MCF 10A (cell line): ENCODE data around the gene ANKIB1. TPM values are rescaled to one million over a fixed set of nuclear protein-coding genes. Genes with fewer than 3 reads are reported as not detected.

Source experiments
- BruUV-seq: library from RNA; stranded (reverse); fragments of 400-500 nt; replicated peaks from 2 replicates; lab custom pipeline; 2021; lab: Mats Ljungman, UMichigan
- CTCF ChIA-PET: fragments of 300-600 bp; sonication (Branson Sonifier 250); formaldehyde crosslinking; extraction: SDS; loops from one replicate; lab custom pipeline; 2021; ENCODE audit warnings: antibody characterized with exemption, inconsistent platforms; lab: Yijun Ruan, JAX
- POLR2A ChIA-PET: fragments of 300-600, 350-650 bp; sonication (Branson Sonifier 250); formaldehyde crosslinking; extraction: SDS; loops from one replicate; lab custom pipeline; 2020; ENCODE audit warnings: antibody characterized with exemption, inconsistent platforms; lab: Yijun Ruan, JAX
- DNase-seq: peaks from one replicate; pipeline ENCODE4 v3.0.0-alpha.2; 2018; ENCODE audit not compliant: unreplicated experiment
- H3K27ac Mint-ChIP-seq: one replicate; pipeline ENCODE4 v1.8.0; 2022; ENCODE audit warnings: mild to moderate bottlenecking, low read depth, mixed read lengths; ENCODE audit not compliant: unreplicated experiment
- H3K27me3 Mint-ChIP-seq: one replicate; pipeline ENCODE4 v1.8.0; 2022; ENCODE audit warnings: mixed read lengths; ENCODE audit not compliant: insufficient read depth, unreplicated experiment
- H3K36me3 Mint-ChIP-seq: one replicate; pipeline ENCODE4 v1.8.0; 2022; ENCODE audit warnings: mild to moderate bottlenecking, moderate library complexity, mixed read lengths; ENCODE audit not compliant: insufficient read depth, unreplicated experiment
- H3K4me1 Mint-ChIP-seq: one replicate; pipeline ENCODE4 v1.8.0; 2022; ENCODE audit warnings: mixed read lengths; ENCODE audit not compliant: insufficient read depth, unreplicated experiment
- H3K4me3 Mint-ChIP-seq: one replicate; pipeline ENCODE4 v1.8.0; 2022; ENCODE audit warnings: mild to moderate bottlenecking, moderate library complexity, mixed read lengths; ENCODE audit not compliant: unreplicated experiment
- H3K9me3 Mint-ChIP-seq: one replicate; pipeline ENCODE4 v1.8.0; 2022; ENCODE audit warnings: mixed read lengths; ENCODE audit not compliant: unreplicated experiment
- intact Hi-C: fragments of 100-400 bp; cut with micrococcal nuclease; formaldehyde crosslinking; loops from 2 replicates; pipeline ENCODE4 v1.14.1; 2022
- total RNA-seq: library from RNA; stranded (reverse); gene quantifications from 2 replicates; pipeline ENCODE4 v1.2.3, GENCODE V29; 2022
- TF ChIP-seq, protein P1 (sequence below): fragments of 200-600 bp; IDR thresholded peaks from one replicate; pipeline ENCODE4 v1.8.0; 2022; ENCODE audit warnings: antibody characterized with exemption, mild to moderate bottlenecking; ENCODE audit not compliant: unreplicated experiment

Gene ANKIB1
- total RNA-seq, 1 experiment from 2014 or later = 33.0 TPM

DNA sequence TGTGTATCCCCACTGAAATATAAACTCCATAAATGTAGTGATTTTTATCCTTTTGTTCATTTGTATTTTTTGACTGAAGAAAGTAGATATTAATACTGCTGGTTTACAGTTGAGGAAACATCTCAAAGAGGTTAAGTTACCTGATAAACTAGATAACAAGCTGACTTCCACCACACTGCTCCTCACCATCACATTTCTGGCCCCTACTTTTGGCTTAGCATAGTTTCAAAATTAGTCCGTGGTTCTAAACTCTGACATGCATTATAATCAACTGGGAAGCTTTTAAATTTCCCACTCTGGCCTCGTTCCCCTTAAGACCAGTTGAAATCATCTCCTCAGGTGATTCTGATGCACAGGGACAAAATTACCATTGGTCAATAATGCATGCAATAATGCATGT, 43.5 kb downstream of the ANKIB1 start:
- TF ChIP-seq, protein P1, sequence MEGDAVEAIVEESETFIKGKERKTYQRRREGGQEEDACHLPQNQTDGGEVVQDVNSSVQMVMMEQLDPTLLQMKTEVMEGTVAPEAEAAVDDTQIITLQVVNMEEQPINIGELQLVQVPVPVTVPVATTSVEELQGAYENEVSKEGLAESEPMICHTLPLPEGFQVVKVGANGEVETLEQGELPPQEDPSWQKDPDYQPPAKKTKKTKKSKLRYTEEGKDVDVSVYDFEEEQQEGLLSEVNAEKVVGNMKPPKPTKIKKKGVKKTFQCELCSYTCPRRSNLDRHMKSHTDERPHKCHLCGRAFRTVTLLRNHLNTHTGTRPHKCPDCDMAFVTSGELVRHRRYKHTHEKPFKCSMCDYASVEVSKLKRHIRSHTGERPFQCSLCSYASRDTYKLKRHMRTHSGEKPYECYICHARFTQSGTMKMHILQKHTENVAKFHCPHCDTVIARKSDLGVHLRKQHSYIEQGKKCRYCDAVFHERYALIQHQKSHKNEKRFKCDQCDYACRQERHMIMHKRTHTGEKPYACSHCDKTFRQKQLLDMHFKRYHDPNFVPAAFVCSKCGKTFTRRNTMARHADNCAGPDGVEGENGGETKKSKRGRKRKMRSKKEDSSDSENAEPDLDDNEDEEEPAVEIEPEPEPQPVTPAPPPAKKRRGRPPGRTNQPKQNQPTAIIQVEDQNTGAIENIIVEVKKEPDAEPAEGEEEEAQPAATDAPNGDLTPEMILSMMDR = no peak
- Mint-ChIP-seq H3K9me3 (peaks cover 6% of the 10 kb centered on the region), H3K4me3 (no peak overlapping the region), H3K36me3 (peaks cover 4% of the 10 kb centered on the region), H3K27ac (no peak overlapping the region), H3K27me3 (no peaks in the 10 kb centered on the region), H3K4me1 (peaks cover 14% of the 10 kb centered on the region)
- no peak for DNase-seq
- POLR2A ChIA-PET = interaction anchor here (0.9 kb wide), 1 partner anchor 9 kb away, joined by 4 read pairs; no protein-coding TSS in a partner anchor
- intact Hi-C loops = no loop called here
- CTCF ChIA-PET = interaction anchor here (0.6 to 1.0 kb wide), 3 partner anchors 9 to 440 kb away, joined by 3 to 4 read pairs (median 3); no protein-coding TSS in a partner anchor
- no TSS peak for BruUV-seq

DNA sequence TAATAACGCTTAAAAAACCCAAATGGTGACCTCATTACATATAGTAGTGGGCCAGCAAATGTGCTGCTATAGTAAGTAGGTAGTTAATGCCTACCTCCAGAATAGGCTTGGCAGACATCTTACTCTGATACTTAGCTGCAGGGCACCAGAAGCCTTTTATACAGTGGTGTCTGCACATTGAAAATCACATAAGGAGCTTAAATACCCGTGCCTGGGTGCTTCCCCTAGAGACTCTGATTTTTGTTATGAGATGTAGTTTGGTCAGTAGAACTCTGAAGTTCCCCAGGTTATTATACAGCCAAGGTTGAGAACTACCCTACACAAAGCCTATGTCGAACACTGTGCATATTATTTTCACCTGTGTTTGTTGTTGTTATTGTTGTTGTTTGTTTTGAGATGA, 47.2 kb downstream of the ANKIB1 start:
- Mint-ChIP-seq H3K27ac (peak overlapping the region; percentile 17), H3K27me3 (no peaks in the 10 kb centered on the region), H3K4me1 (peaks cover 14% of the 10 kb centered on the region), H3K36me3 (peaks cover 8% of the 10 kb centered on the region), H3K9me3 (peaks cover 6% of the 10 kb centered on the region), H3K4me3 (no peak overlapping the region)
- ChIA-PET CTCF (interaction anchor here (0.6 to 1.0 kb wide), 3 partner anchors 11 to 154 kb away, joined by 3 read pairs; partner anchors contain the start of gene GATAD1), POLR2A (interaction anchor here (0.7 to 1.3 kb wide), 2 partner anchors 11 to 12 kb away, joined by 3 to 6 read pairs; no protein-coding TSS in a partner anchor)
- TF ChIP-seq, protein P1 = no peak
- no TSS peak for BruUV-seq
- intact Hi-C loops = no loop called here
- DNase-seq = no peak

DNA sequence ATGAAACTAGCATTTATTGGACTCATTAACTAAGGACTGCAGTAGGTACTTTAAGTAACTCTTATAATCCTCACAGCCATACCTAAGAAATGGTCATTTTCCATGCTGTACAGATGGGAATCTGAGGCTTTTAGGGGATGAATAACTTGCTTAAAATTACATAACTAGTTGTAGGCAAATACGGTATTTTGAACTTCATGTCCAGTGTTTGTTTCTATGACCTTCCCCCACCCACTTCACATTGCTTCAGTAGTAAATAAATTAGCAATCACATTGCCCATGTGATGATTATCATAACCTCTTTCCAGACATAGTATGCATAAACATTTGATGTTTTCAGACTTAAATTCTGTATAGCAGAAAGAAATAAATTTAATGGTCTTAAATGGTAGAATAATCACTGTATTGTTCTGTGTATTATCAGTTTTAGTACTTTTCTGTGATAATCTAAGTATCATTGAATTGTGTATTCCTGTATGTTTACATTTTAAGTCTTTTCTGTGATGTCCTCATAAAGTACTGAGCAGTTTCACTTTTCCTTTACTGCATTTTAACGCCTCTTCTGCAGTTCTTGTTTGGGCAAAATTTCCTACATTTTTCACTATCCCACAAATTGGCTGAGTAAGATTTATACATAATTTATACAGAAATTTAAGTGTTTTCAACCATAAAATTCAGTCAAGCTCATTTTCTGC, 48.3 kb downstream of the ANKIB1 start:
- intact Hi-C loops = no loop called here
- DNase-seq = no peak
- H3K27me3 Mint-ChIP-seq = no peaks in the 10 kb centered on the region
- no TSS peak for BruUV-seq
- peak overlapping the region; percentile 17 for H3K27ac Mint-ChIP-seq
- H3K4me3 Mint-ChIP-seq = no peak overlapping the region
- ChIA-PET POLR2A (interaction anchor here (1.1 to 1.3 kb wide), 2 partner anchors 14 to 48 kb away, joined by 5 to 6 read pairs; partner anchors contain the start of genes ANKIB1 and KRIT1), CTCF (no interaction called here)
- peaks cover 6% of the 10 kb centered on the region for H3K36me3 Mint-ChIP-seq
- TF ChIP-seq, protein P1 = no peak
- peaks cover 6% of the 10 kb centered on the region for H3K9me3 Mint-ChIP-seq
- peaks cover 14% of the 10 kb centered on the region for H3K4me1 Mint-ChIP-seq

DNA sequence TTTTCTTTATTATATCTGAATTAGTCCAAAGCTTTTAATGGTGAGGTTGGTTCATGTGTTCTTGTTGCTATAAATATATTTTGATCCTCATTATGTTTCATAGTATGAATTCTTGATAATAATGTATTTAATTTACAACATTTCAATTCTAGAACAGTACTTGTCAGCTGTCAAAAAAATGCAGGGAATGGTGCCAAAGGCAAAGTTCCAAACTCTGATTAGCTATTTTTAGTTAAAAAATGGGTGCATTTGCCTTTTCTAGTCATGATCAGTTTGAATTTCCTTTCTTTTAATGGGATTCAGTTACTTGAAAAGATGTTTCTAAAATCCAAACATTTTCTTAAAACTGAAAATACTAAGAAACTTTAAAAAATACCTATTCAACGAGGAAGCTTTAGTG, 49.6 kb downstream of the ANKIB1 start:
- intact Hi-C loops = no loop called here
- BruUV-seq = no TSS peak
- Mint-ChIP-seq H3K4me3 (no peak overlapping the region), H3K9me3 (peaks cover 4% of the 10 kb centered on the region), H3K4me1 (peaks cover 14% of the 10 kb centered on the region), H3K36me3 (peaks cover 6% of the 10 kb centered on the region), H3K27me3 (no peaks in the 10 kb centered on the region), H3K27ac (no peak overlapping the region)
- CTCF ChIA-PET = no interaction called here
- TF ChIP-seq, protein P1 = no peak
- POLR2A ChIA-PET = interaction anchor here (0.9 to 1.1 kb wide), 3 partner anchors 10 to 112 kb away, joined by 3 to 5 read pairs (median 5); partner anchors contain the start of genes ANKIB1 and KRIT1
- DNase-seq = no peak
